NCI-H226 (cell line): ENCODE measurements around the gene SCMH1.
"Not testable (repeated sequence)": the region's sequence is repeated elsewhere in the genome, so short reads cannot be mapped to it uniquely, and the experiment has no call there.

Source experiments
- DNase-seq: peaks from one replicate; pipeline ENCODE4 v3.0.0-alpha.2; 2015

The SCMH1 gene

GRCh38 chr1:41200728-41201127, 41.4 kb downstream of the SCMH1 start:
- DNase-seq, result no peak

- no peak for DNase-seq
Observed at GRCh38 chr1:41199375-41199774, 42.7 kb downstream of the SCMH1 start.

DNA sequence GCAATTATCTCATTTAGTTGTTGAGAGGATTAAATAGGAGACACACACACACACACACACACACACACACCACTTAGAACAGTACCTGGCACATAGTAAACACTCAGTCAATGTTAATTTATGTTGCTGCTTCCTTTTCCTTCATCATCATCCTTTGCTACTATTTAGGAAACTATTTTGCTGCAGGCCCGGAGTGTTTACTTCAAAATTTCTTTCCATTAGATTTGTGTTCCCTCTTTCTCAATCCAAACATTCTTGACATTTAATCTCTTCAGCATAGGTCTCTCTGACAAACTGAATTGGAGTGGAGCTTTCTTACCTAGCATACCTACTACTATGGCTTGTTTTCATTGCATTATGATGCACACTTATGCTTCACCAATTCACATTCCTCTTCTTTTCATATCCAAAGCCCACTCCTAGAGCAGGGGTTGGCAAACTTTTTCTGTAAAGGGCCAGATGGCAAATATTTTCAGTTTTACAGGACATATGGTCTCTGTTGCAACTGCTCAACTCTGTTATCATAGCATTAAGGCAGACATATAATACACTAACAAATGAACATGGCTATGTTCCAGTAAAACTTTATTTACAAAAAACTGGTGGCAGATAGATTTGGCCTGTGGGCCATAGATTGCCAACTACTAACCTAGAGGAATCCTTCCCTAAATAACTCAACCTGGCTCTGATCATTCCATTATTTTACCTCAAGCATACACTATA, 49.5 kb downstream of the SCMH1 start:
- DNase-seq, result no peak

- no peak for DNase-seq
Observed at GRCh38 chr1:41184446-41184845, 57.7 kb downstream of the SCMH1 start.

- DNase-seq, result not testable (repeated sequence)
Observed at GRCh38 chr1:41178230-41178629, 63.9 kb downstream of the SCMH1 start.

GRCh38 chr1:41175546-41175945, 66.6 kb downstream of the SCMH1 start:
- DNase-seq, result peak; percentile 12

DNA sequence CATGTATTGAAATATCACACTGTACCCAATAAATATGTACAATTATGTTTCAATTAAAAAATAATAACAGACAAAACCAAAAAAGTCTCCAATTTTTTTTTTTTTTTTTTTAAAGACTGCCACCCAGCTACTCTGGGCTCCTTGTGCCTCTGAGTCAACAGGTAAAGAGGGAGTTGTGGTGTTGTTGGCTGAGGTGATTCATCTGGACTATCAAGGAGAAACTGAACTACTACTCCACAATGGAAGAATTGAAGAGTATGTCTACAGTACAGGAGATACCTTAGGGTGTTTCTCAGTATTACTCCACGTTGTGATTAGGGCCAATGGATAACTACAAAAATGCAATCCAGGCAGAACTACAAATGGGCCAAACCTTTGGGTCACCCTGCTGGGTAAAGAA, 67.9 kb downstream of the SCMH1 start:
- peak; percentile 24 for DNase-seq

- no peak for DNase-seq
Observed at GRCh38 chr1:41173651-41174050, 68.5 kb downstream of the SCMH1 start.

DNA sequence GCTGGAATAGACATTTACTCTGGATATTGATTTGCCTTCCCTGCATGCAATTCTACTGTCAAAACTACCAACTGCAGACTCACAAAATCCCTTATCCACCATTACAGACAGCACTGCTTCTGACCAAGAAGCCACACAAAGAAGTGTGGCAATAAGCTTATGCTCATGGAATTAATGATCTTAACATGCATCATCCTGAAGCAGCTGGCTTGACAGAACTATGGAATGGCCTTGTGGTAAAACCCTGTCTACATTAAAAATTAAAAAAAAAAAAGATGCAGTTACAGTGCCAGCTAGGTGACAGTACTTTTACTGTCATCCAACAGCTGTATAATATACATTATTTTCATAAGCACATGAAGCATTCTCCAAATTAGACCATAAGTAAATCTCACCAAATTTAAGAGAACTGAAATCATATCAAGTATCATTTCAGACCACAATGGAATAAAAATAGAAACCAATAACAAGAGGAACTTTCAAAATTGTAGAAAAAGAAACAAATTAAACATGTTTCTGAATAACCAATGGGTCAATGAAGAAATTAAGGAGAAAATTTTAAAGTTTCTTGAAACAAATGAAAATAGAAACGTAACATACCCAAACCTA, 70.7 kb downstream of the SCMH1 start:
- no peak for DNase-seq

DNA sequence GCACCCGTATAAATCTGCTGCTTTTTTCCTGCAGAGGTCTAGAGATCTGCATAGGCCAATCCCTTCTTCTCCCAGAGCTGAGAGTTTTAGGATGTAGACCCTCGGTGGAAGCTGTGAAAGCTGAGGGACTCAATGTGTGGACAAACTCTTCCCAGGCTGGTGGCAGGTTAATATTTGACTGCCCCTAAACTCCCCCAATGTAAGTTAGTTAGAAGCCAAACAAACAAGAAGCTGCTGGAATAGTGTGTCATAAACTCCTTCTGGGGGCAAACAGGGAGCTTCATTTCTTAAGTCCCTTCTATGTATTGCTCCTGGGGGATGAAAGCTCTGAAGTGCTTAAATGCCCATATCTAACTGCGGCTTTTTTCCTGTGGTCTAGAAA, 72.3 kb downstream of the SCMH1 start:
- DNase-seq, result no peak

- DNase-seq, result no peak
Observed at GRCh38 chr1:41169066-41169798, 72.9 kb downstream of the SCMH1 start.

- DNase-seq, result no peak
Observed at GRCh38 chr1:41167667-41168066, 74.4 kb downstream of the SCMH1 start.

DNA sequence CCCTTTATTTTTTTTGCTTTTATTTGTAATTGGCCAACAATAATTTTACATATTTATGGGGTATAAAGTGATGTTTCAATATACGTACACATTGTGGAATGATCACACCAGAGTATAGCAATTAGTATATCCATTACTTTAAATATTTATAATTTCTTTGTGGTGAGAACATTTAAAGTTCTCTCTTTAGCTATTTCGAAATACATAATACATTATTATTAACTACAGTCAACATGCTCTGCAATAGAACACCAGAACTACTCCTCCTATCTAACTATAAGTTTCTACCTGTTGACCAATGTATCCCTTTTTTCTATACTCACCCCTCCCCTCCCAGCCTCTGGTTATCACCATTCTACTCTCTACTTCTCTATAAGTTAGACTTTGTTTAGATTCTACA, 77.4 kb downstream of the SCMH1 start:
- DNase-seq, result no peak

GRCh38 chr1:41162441-41162840, 79.7 kb downstream of the SCMH1 start:
- DNase-seq, result no peak

- DNase-seq, result no peak
Observed at GRCh38 chr1:41161846-41162245, 80.3 kb downstream of the SCMH1 start.

DNA sequence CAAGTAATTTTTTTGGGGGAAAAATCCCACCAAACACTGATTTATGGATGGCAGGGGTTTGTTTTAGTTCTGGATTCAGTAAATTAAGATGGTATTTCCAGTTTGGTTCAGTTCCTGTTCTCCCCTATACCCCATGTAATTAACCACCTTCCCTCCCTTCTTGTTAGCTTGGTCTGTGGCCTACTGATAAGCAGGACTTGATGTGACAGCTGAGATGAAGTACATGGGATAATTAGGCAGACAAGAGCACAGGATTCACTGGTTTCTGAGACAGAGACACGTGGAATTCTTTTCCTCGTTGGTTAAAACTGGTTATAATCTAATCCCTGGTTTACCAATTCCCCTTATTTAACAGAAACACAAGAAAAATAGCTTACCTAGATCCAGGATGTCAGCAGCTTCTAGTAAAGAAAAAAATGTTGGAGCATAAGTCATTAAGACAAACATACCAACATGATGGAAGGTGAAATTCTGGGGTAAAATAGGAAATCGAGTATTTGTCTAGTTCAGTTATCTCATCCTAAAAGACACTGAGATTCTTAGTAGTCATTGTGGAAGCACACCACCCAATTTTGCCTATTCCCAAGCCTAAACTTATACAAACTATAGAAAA, 81.5 kb downstream of the SCMH1 start:
- no peak for DNase-seq

DNA sequence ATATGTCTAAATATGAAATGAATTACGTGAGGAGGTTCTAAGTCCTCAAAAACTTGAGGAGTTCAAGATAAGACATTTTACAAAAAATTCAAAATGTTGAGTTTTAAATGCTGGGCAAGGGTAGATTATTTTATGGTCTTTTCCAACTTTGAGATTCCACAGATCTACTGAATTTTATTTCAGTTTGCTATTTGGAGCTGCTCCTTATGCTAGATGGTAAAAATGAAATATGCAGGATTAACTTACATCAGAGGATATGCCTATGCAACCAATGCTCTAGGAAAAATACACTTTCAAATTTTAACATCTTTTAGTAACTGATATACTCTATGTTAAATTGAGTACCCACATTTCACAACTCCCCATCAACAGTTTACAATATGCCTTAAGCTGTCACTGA, 83.1 kb downstream of the SCMH1 start:
- no peak for DNase-seq

- no peak for DNase-seq
Observed at GRCh38 chr1:41158147-41158875, 83.8 kb downstream of the SCMH1 start.

DNA sequence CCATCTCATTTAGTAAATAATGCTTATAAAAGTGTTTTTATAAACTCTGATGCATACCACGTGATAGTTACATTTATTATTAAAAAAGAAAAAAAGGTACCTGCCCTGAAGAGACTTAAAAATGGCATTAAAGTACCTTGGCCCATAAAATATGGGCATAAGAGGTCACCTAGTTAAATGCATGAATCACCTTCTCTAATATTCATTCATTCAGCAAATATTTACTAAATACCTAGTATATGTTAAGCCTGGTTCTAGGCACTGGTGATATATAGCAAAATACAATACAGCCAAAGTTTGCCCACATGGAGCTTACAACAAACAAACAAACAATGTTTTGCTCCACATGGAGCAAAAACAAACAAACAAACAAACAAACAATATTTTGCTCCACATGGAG, 87.0 kb downstream of the SCMH1 start:
- no peak for DNase-seq

GRCh38 chr1:41153750-41154274, 88.3 kb downstream of the SCMH1 start:
- no peak for DNase-seq

- peak; percentile 89 for DNase-seq
Observed at GRCh38 chr1:41152622-41153044, 89.5 kb downstream of the SCMH1 start.

DNA sequence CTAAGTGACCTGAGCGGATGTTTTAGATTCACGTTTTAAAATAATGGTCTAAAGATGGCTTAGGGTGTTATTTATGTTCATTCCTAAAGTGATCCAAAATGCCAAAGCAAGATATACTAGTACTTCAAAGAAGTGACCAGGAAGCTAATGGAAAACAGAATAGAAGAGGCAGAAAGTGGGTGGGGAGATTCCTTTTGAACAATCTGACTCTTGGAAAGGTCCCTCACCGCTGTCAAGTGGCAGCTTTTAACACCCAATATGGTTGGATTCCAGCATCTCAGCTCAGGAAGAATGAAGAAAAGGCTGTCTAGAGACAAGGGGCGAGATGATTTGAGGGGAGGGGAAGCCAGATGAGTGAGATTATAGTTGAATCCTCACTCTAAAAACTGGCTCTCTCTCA, 90.3 kb downstream of the SCMH1 start:
- DNase-seq, result no peak

DNA sequence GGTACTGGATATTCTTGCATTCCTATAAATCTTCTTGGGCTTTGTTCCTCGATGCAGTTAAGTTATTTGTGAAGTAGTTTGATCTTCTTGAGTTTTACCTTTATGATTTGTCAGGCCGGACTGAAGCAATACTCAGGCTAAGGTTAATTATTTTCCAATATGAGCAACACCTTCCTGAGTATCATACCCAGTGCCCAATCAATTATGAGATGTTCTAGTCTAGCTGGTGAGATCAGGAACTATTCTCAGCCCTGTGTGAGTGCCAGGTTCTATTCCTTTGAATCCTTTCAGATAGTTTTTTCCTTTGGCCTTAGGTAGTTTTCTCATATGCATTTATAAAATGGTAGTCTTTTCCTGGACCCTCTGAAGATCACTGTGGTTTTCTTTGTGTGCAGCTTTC, 92.5 kb downstream of the SCMH1 start:
- DNase-seq, result no peak
